NT2/D1 (cell line): Measurements from ENCODE around the gene ADAMTS2.

ENCODE experiments used
- SUZ12 ChIP-seq: IDR thresholded peaks from 2 replicates; pipeline ENCODE4 v1.6.1; 2011; ENCODE audit not compliant: insufficient read length, insufficient read depth; ENCODE audit errors: extremely low read depth
- YY1 ChIP-seq: IDR thresholded peaks from 2 replicates; pipeline ENCODE4 v1.6.1; 2011; ENCODE audit not compliant: insufficient read length, insufficient read depth
- ZNF274 ChIP-seq: IDR thresholded peaks from 2 replicates; pipeline ENCODE4 v1.6.1; 2011; ENCODE audit warnings: mild to moderate bottlenecking, low read depth, low read length

DNA sequence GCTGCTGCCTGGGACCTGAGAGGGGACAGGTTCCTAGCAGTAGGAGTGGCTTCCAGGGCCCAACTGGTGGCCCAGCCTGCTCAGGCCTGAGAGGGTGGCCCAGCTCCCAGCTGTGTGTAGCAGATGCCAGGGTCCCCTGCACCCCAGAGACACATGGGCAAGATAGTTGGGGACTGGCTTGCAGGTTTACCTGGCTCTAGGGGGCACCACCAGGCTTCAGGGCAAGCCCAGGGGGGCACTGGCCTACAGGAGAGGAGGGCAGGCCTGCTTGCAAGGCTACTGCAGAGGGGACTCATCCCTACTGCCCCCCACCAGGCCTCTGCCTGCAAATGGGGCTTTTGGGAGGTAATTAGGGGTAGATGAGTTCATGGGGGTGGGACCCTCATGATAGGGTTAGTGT is 161.8 kb downstream of the ADAMTS2 start:
- TF ChIP-seq ZNF274 (no peak), YY1 (no peak), SUZ12 (no peak)
